Stimulated activated CD4-positive, alpha-beta T cell treated with anti-CD3 and anti-CD28 coated beads, Interleukin-1b, Interleukin-23, amount 100 ng/mL, for 1 hour (primary cell): ENCODE data around the gene NYNRIN.
A peak's percentile ranks its signal among the peaks of the same experiment; 100 is the strongest.

Experiments used
- DNase-seq, 2 donors: peaks; one replicate each; pipeline ENCODE4 v3.0.0-alpha.2; 2020; ENCODE audit warnings: low read depth in 2 of 2

NYNRIN gene

GRCh38 chr14:24415421-24416253, 16.8 kb downstream of the NYNRIN start:
- DNase-seq: no peak

DNA sequence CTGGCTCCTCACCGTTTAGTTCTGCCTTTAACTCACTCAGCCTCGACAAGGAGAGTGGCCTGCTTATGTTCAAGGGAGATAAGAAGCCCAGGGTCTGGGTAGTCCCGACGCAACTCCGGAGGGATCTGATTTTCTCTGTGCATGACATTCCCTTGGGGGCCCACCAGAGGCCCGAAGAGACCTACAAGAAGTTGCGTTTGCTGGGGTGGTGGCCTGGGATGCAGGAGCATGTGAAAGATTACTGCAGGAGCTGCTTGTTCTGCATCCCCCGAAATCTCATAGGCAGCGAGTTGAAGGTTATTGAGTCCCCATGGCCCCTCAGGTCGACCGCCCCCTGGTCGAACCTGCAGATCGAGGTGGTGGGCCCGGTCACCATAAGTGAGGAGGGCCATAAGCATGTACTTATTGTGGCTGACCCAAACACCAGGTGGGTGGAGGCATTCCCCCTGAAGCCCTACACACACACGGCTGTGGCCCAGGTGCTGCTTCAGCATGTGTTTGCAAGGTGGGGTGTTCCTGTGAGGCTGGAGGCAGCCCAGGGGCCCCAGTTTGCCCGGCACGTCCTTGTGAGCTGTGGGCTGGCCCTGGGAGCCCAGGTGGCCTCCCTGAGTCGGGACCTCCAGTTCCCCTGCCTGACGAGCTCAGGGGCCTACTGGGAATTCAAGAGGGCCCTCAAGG, 17.6 kb downstream of the NYNRIN start:
- DNase-seq: no peak

DNA sequence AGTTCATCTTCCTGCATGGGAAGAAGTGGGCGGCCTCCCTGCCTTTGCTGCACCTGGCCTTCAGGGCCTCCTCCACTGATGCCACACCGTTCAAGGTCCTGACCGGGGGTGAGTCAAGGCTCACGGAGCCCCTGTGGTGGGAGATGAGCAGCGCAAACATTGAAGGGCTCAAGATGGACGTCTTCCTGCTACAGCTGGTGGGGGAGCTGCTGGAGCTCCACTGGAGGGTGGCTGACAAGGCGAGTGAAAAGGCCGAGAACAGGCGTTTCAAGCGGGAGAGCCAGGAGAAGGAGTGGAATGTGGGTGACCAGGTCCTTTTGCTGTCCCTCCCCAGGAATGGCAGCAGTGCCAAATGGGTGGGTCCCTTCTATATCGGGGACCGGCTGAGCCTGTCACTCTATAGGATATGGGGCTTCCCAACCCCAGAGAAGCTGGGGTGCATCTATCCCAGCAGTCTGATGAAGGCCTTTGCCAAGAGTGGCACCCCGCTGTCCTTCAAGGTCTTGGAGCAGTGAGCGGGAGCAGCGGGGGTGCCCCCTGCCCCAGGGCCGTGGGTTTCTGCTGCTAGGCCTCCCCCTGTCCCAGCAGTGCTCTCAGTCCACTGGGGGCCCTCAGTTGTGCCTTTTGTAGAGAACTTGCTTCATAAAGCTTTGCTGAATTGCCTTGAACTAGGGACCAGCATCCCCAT, 18.3 kb downstream of the NYNRIN start:
- no peak for DNase-seq

DNA sequence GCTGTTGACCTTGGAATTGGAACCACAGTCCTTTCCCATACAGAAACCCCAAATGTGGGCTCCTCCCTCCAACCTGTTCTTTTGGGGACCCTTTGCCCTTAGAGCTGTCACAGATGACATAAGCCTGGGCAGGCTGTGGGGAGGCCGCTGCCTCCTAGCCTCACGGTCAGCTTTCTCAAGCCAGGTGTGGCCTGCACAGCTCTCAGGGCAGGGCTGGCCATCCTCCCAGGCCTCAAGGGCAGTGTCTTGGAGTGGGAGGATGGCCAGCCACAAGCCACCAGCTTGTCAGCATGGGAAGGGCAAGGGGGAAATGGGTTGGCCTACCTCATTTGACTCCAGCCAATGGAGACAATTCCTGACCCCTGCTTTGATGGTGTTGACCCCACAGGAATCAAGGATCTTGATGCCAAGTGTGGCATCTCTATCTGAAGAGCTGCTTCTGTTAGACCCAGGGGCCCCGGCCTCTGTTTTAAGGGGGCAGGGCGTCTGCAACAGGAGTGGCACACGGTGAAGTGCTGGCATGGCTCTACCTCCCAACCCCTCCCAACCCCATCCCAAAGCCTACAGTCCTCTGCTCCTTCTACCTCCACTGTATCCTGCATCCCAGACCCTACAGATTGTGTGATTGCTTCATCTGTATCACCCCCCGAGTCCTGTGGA, 19.2 kb downstream of the NYNRIN start:
- DNase-seq: no peak

DNA sequence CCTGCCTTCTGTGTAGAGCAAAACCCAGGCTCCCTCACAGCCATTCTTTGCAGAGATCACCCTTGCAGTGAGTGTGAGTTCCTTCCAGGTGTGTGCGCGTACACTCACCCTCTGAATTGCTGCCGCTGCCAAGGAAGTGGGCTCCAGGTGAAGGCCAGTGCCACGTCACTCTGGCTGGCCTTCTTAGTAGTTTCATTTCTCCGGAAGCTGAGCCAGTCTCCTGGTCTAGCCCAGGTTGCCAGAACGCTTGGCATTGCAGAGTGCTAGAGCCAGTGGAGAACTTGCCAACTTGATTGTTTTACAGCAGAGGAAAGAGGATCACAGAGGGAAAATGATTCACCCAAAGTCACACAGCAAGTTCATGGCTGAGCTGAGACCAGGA, 19.7 kb downstream of the NYNRIN start:
- DNase-seq: no peak

DNA sequence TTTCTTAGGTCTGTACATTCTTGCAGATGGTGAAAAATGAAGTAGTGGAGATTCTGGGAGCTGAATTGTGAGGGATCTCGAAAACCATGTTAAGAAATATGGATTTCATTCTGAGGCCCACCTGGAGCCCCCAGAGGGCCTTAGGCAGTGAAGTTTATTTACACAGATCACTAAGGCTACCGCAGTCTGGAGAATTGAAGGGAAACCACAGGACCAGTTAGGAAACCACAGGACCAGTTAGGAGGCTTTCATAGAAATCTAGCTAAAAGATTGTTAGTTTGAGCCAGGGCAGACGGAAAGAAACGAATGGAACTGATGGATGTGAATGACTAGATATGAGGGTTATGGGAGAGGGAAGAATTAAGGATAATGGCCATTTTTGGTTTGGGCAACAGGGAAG, 23.5 kb downstream of the NYNRIN start:
- no peak for DNase-seq

DNA sequence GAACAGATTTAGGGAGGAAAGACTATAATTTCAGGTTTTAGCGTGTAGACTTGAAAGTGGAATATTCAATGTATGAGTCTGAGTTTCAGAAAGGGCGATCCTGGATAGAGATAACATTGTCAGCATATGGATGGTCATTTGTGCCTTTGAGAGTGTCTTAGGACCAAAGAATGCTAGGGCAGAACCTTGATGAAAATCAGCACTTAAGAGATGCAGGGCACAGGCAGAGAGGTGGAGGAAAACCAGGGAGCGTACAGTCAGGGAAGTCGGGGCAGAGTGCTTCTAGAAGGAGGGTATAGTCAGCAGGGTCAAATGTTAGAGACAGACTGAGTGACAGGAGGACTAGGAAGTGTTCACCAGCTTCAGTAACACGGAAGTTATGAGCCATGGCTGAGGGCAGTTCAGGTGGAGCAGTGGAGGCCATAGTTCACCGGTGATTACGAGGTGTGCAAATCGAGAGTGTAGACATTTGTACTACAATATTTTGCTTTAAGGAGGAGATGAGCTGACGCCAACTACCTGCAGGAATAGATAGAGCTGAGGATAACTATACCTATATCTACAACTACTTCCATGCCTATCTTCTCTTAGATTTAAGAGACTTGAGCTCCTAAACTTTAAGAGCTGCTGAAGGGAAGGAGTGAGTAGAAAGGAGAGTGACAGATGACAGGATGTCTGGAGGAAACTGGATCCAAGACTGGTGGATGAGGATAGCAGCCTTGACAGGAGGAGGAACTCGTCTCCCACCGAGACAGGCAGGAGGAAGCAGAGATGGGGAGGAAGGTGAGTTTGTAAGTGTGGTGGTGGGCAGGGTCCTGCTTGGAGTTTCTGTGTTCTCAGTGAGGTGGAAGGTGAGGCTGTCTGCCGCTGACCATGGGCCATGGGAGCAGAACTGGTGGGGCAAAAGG, 24.1 kb downstream of the NYNRIN start:
- DNase-seq: no peak

- DNase-seq: no peak
Observed at GRCh38 chr14:24425704-24426103, 26.9 kb downstream of the NYNRIN start.

DNA sequence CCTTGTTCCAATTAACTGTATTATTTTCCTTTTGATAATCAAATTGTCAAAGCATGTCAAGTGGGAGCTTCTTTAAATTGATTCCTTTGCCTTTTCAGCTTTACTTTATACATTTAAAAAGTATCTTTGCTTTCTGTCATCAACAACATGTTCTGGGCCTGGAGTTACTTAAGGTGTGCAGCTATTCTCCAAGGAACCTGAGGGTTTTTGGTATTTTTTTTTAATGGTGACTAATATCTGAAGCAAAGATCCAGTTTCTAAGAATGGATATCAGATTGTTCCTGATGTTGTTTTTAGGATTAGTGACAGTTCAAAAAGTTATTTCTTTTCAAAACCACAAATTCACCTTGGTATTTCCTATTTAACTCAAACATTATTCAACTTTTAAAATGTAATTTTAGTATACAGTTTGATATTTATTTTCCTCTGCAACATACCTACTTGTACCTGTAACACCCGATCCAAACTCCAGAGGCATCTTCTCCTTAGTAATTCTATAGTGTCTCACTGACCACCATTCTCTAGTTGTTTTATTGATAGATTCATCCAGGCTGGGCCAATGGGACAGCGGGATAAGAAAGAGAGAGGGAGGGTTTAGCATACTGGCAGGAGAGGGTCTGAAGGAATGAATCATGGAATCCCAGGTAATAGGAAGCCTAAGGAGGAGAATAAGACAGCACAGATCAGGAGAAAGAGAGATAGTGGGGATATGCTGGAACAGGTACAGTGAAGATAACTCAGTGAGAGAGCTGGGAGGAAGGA, 27.5 kb downstream of the NYNRIN start:
- no peak for DNase-seq

- DNase-seq: no peak
Observed at GRCh38 chr14:24426912-24427536, 28.2 kb downstream of the NYNRIN start.

DNA sequence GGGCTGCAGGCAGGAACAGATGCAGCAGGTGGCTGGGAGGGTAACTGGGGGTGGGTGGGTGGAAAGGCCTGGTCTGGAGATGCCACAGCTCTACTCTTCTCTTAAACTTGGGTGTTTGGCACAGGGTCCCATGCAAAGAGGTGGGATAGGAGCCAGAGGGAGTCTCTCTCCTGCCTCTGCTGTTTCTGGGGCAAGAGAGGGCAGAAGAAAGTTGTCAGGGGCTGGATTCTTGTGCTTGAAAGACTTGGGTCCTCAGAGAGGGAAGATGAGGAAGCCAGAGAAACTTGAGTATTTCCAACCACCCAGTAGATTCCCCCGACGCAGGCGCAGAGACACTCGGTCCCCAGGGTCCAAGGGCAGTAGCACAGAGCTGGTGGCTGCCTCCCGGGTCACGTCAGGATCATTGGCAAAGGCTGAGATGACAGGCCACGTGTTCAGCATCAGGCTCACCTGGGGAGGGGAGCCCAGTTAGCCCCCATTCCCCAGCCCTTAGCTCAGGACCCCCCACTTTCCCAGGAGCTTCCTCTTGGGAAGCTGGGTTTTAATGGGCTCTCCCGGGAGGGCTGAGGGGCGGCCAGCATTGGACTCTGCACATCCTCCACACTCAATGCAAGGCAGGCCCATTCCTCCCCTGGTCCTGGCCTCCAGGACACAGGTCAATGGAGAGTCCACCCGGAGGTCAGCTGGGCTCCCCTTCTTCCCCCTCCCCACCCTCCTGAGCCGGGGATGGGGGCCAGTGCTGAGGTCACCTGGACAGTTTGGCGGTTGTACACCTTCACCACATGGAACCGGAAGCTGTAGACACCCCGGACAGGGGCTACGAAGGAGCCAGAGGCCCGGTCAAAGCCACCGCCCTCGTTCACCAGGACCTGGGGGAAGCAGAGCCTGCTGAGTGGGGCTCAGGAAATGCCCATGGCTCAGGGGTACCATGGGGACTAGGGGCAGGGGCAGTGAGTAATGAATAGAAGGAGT, 29.0 kb downstream of the NYNRIN start:
- no peak for DNase-seq

DNA sequence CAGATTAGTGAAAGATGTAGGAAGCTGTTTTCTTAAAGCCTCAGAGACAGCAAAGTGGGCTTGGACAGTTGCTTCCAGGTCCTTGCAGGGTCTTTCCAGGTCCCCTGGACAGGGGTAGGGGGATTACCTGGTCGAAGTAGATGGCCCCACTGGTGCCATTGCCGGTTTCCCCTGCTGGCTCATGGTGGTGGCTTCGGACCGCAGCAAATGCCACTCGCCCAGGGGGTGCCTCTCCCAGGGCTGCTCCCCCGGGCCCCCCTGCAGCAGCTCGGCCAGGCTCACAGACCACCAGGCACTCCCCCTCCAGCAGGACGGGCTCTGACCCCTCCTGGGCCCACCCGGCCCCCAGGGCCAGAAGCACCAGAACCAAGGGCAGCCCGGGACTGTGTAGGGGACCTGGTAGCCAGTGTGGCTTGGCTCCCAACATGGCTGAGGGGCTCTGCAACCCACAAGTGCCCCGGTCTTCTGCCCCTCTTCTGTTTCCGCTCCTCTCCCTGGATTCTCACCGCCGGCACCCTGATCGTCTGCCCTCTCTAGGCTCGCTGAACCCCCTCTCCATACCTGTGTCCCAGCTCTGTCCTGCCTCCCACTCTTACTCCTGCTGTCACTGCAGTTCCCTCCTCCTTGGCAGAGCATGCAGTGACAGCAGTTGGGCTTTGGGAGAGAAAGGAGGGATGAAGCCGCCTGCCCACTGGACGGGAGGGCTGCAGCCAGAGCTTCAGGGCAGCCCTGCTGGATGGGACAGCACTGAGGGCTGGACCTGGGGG, 30.0 kb downstream of the NYNRIN start:
- no peak for DNase-seq

DNA sequence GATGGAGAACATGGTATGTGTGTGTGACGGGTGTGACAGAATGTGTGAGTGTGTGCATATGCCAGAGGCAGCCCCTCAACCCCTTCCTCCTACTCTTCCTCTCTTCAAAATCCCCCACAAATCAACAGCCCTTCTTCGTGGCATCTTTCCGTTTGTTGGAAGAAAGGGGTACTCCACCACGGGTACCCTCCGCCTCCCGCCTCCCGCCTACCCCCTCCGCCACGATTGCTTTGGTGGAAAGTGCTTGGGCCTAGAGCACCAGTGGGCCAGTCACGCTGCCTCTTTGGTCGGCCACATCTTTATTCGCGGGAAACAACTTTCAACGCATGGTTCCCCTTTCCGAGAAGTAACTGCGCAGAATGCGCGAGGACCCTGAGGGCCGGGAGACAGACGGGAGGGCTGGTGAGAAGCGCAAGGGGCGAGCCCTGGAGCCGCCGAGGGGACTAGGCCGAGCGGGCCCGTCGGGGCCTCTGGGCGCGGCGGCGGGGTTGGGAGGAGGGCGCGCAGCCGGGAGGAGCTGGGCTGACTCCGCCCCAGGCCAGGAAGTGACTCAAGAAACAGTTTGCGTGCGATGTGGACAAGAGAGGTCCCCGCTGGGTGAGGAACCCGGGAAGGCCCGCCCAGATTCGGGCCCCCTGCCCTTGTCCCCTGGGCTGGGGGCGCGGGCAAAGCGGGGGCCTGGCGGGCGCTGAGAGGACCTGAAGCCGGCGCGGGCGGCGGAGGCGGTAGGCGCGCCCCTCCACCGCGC, 30.8 kb downstream of the NYNRIN start, which contains the start of the genes CBLN3 and KHNYN:
Gene CBLN3, minus strand, starts transcription at position 274 of the 748 bp plus-strand sequence. CDS start 614 bp downstream, outside the sequence.
Gene KHNYN, plus strand, starts transcription at position 560 of the 748 bp plus-strand sequence. CDS start 777 bp downstream, outside the sequence.
- DNase-seq: peak; percentile 69 to 70

DNA sequence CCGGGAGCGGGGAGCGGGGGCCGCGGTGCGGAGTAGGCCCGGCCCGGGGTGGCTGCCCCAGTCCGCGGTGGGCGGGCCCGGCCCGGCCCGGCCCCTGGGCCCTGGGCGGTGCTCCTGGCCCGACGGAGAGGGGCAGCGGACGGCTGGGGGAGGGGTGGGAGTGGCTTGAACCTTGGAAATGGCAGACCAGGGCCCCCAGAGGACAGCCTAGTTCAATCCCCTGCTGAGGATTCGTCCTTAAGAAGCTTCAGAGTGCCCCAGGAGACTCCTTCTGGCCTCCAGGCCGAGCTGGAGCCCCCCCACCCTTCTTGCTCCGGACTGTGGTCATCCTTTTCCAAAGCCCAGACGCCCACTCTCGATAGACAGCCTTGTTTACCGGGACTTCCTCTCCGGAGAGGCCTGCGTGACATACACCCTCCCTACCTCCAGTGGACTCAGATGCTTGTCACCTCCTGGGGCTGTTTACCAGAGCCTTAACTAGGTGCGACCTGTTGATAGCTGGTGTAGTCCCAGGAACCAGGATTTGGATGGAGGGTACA, 31.4 kb downstream of the NYNRIN start:
- no peak for DNase-seq

- peak in 1 of 2 donors; percentile 52 for DNase-seq
Observed at GRCh38 chr14:24430682-24431568, 32.1 kb downstream of the NYNRIN start.
